ENCODE results near the gene FIGLA. TPM values are rescaled to one million over a fixed set of nuclear protein-coding genes. Genes with fewer than 3 reads are reported as not detected.
A peak's percentile ranks its signal among the peaks of the same experiment; 100 is the strongest.

The FIGLA gene
- not detected for total RNA-seq
- polyA plus RNA-seq = not detected

GRCh38 chr2:70790136-70790828 is at the start of gene FIGLA:
FIGLA (minus strand) TSS chr2:70790643; CDS start chr2:70790638, 5 bp downstream.
- peaks cover 43 to 54% of the 10 kb centered on the region in 2 donors for H3K27me3 Mint-ChIP-seq
- DNase-seq = no peak
- peaks cover 7% of the 10 kb centered on the region for H3K4me1 ChIP-seq (ENCODE audit: insufficient read depth, low read length)
- ChIA-PET CTCF (ENCODE audit: partially characterized antibody) (interaction anchor here (1.1 to 2.5 kb wide), 4 partner anchors 12 to 156 kb away, joined by 3 to 5 read pairs (median 4); no protein-coding TSS in a partner anchor), POLR2A (ENCODE audit: partially characterized antibody) (no interaction called here)
- no peak within 1 kb of the TSS for H3K27ac ChIP-seq (ENCODE audit: low read depth, low read length)
- peak within 1 kb of the TSS in 2 of 7 donors; percentile 23 to 59 for H3K27ac Mint-ChIP-seq
- H3K36me3 ChIP-seq (ENCODE audit: insufficient read depth, low read length) = no peaks in the 10 kb centered on the region
- no peaks in the 10 kb centered on the region for H3K9me3 Mint-ChIP-seq
- intact Hi-C loops (cut with micrococcal nuclease) = no loop called here
- H3K9me3 ChIP-seq (ENCODE audit: control insufficient read depth in 1 of 2, low read length in 2 of 2) = no peaks in the 10 kb centered on the region
- no peaks in the 10 kb centered on the region for H3K36me3 Mint-ChIP-seq
- peak within 1 kb of the TSS in 1 of 2 donors; percentile 23 for H3K4me3 ChIP-seq (ENCODE audit: low read length in 2 of 2)
- H3K27me3 ChIP-seq (ENCODE audit: insufficient read depth, low read length) = peaks cover 40% of the 10 kb centered on the region
- H3K4me1 Mint-ChIP-seq = peaks cover 6 to 14% (median 7%) of the 10 kb centered on the region in 4 donors
- peak within 1 kb of the TSS; percentile 41 to 89 (median 83) for H3K4me3 Mint-ChIP-seq

GRCh38 chr2:70837980-70838925 is 47.8 kb upstream of the FIGLA start:
- H3K4me3 Mint-ChIP-seq = no peak overlapping the region
- peaks cover 8 to 9% of the 10 kb centered on the region in 2 donors for H3K27me3 Mint-ChIP-seq
- CTCF ChIA-PET (ENCODE audit: partially characterized antibody) = no interaction called here
- H3K4me1 ChIP-seq (ENCODE audit: insufficient read depth, low read length) = no peaks in the 10 kb centered on the region
- no peak for DNase-seq
- intact Hi-C loops (cut with micrococcal nuclease) = no loop called here
- no peak overlapping the region for H3K27ac ChIP-seq (ENCODE audit: low read depth, low read length)
- no peak overlapping the region for H3K4me3 ChIP-seq (ENCODE audit: low read length in 2 of 2)
- H3K4me1 Mint-ChIP-seq = no peaks in the 10 kb centered on the region
- H3K36me3 ChIP-seq (ENCODE audit: insufficient read depth, low read length) = no peaks in the 10 kb centered on the region
- peaks cover 0 to 2% (median 0%) of the 10 kb centered on the region in 8 donors for H3K9me3 Mint-ChIP-seq
- no peaks in the 10 kb centered on the region for H3K9me3 ChIP-seq (ENCODE audit: control insufficient read depth in 1 of 2, low read length in 2 of 2)
- no peak overlapping the region for H3K27ac Mint-ChIP-seq
- POLR2A ChIA-PET (ENCODE audit: partially characterized antibody) = no interaction called here
- H3K27me3 ChIP-seq (ENCODE audit: insufficient read depth, low read length) = no peaks in the 10 kb centered on the region
- no peaks in the 10 kb centered on the region for H3K36me3 Mint-ChIP-seq

DNA sequence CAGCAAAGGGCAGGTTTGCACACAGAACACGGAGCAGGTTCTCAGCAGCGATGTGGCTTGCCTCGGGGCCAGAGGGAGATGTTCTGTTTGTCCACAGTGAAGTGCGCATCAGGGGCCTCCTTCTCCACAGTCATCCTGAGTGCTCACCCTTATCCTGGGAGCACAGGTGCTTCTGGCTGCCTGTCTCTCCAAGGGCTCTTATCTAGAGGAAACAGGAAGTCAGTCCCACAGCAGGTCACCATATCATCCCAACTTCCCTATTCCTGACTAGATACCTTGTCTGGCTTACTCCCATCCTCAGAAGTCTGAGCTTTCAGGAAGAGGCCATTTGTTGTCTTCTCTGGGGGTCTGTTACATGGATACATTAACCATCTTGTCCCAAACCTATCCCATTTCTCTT is 45.2 kb upstream of the FIGLA start, which contains the start of gene CD207:
Gene CD207 (minus strand): TSS at position 174 of the 400 bp plus-strand sequence. CDS start 40 bp downstream, at position 134.
- intact Hi-C loops (cut with micrococcal nuclease) = no loop called here
- Mint-ChIP-seq H3K9me3 (peaks cover 0 to 1% (median 0%) of the 10 kb centered on the region in 8 donors), H3K27me3 (peaks cover 2 to 8% of the 10 kb centered on the region in 2 donors), H3K27ac (no peak within 1 kb of the TSS), H3K4me3 (no peak within 1 kb of the TSS), H3K36me3 (no peaks in the 10 kb centered on the region), H3K4me1 (no peaks in the 10 kb centered on the region)
- POLR2A ChIA-PET (ENCODE audit: partially characterized antibody) = no interaction called here
- DNase-seq = no peak
- no peak within 1 kb of the TSS for H3K4me3 ChIP-seq (ENCODE audit: low read length in 2 of 2)
- H3K27me3 ChIP-seq (ENCODE audit: insufficient read depth, low read length) = no peaks in the 10 kb centered on the region
- H3K4me1 ChIP-seq (ENCODE audit: insufficient read depth, low read length) = no peaks in the 10 kb centered on the region
- H3K27ac ChIP-seq (ENCODE audit: low read depth, low read length) = no peak within 1 kb of the TSS
- H3K36me3 ChIP-seq (ENCODE audit: insufficient read depth, low read length) = no peaks in the 10 kb centered on the region
- CTCF ChIA-PET (ENCODE audit: partially characterized antibody) = no interaction called here
- no peaks in the 10 kb centered on the region for H3K9me3 ChIP-seq (ENCODE audit: control insufficient read depth in 1 of 2, low read length in 2 of 2)

GRCh38 chr2:70834881-70835280 is 44.4 kb upstream of the FIGLA start:
- H3K4me3 Mint-ChIP-seq = no peak overlapping the region
- H3K9me3 Mint-ChIP-seq = peaks cover 0 to 1% (median 0%) of the 10 kb centered on the region in 8 donors
- Histone ChIP-seq H3K27me3 (ENCODE audit: insufficient read depth, low read length) (no peaks in the 10 kb centered on the region), H3K4me1 (ENCODE audit: insufficient read depth, low read length) (no peaks in the 10 kb centered on the region), H3K36me3 (ENCODE audit: insufficient read depth, low read length) (no peaks in the 10 kb centered on the region), H3K27ac (ENCODE audit: low read depth, low read length) (no peak overlapping the region), H3K9me3 (ENCODE audit: control insufficient read depth in 1 of 2, low read length in 2 of 2) (no peaks in the 10 kb centered on the region), H3K4me3 (ENCODE audit: low read length in 2 of 2) (no peak overlapping the region)
- H3K27me3 Mint-ChIP-seq = peaks cover 4 to 11% of the 10 kb centered on the region in 2 donors
- H3K4me1 Mint-ChIP-seq = no peaks in the 10 kb centered on the region
- POLR2A ChIA-PET (ENCODE audit: partially characterized antibody) = no interaction called here
- intact Hi-C loops (cut with micrococcal nuclease) = no loop called here
- H3K27ac Mint-ChIP-seq = no peak overlapping the region
- no peak for DNase-seq
- H3K36me3 Mint-ChIP-seq = no peaks in the 10 kb centered on the region
- CTCF ChIA-PET (ENCODE audit: partially characterized antibody) = no interaction called here

DNA sequence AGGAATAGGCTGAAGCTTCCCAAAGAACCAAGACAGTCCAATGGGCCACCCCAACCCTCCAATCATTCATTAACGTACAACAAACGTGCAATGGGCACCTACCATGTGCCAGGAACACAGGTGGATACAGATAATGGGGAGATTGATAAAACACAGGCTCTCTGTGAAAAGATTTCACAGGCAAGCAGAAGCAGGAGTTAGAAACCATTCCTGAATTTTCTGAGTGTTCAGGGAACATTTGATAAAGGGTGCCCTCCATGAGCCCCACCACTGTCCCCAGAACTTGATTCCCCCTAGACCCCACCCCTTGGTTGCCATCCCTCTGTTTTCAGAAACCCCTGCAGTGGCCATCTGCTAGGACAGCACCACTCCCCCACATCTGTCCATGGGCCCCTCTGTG is 43.7 kb upstream of the FIGLA start:
- ChIA-PET CTCF (ENCODE audit: partially characterized antibody) (no interaction called here), POLR2A (ENCODE audit: partially characterized antibody) (no interaction called here)
- H3K36me3 Mint-ChIP-seq = no peaks in the 10 kb centered on the region
- Histone ChIP-seq H3K27me3 (ENCODE audit: insufficient read depth, low read length) (no peaks in the 10 kb centered on the region), H3K4me1 (ENCODE audit: insufficient read depth, low read length) (no peaks in the 10 kb centered on the region), H3K36me3 (ENCODE audit: insufficient read depth, low read length) (no peaks in the 10 kb centered on the region), H3K4me3 (ENCODE audit: low read length in 2 of 2) (no peak overlapping the region), H3K27ac (ENCODE audit: low read depth, low read length) (no peak overlapping the region), H3K9me3 (ENCODE audit: control insufficient read depth in 1 of 2, low read length in 2 of 2) (no peaks in the 10 kb centered on the region)
- no peak for DNase-seq
- H3K9me3 Mint-ChIP-seq = peaks cover 0 to 1% (median 0%) of the 10 kb centered on the region in 8 donors
- no peaks in the 10 kb centered on the region for H3K4me1 Mint-ChIP-seq
- no peak overlapping the region for H3K27ac Mint-ChIP-seq
- peaks cover 4 to 14% of the 10 kb centered on the region in 2 donors for H3K27me3 Mint-ChIP-seq
- no peak overlapping the region for H3K4me3 Mint-ChIP-seq
- intact Hi-C loops (cut with micrococcal nuclease) = no loop called here

DNA sequence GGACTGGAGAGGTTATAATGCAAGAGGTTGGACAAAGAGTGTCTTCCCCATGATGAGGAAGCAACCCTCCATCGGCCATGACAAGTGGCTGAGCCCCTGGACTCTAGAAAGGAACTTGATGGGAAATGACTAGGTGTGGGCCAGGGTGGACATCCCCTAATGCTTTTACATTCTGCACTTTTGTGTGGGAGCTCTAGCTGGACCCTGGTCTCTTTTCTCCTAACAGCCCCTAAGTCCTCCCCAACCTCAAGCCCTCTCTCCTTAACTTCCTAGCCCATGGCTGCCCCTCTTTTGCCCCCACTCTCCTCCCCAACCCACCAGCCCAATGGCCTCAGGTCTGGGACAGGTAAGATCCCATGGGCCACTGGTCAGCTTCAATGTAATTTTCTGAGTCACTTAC is 42.8 kb upstream of the FIGLA start:
- CTCF ChIA-PET (ENCODE audit: partially characterized antibody) = no interaction called here
- Mint-ChIP-seq H3K4me3 (no peak overlapping the region), H3K27ac (no peak overlapping the region), H3K36me3 (no peaks in the 10 kb centered on the region), H3K9me3 (no peaks in the 10 kb centered on the region), H3K27me3 (peaks cover 4 to 13% of the 10 kb centered on the region in 2 donors), H3K4me1 (peaks cover 0 to 1% (median 0%) of the 10 kb centered on the region in 4 donors)
- H3K4me3 ChIP-seq (ENCODE audit: low read length in 2 of 2) = no peak overlapping the region
- H3K27me3 ChIP-seq (ENCODE audit: insufficient read depth, low read length) = no peaks in the 10 kb centered on the region
- POLR2A ChIA-PET (ENCODE audit: partially characterized antibody) = no interaction called here
- H3K27ac ChIP-seq (ENCODE audit: low read depth, low read length) = no peak overlapping the region
- intact Hi-C loops (cut with micrococcal nuclease) = no loop called here
- no peaks in the 10 kb centered on the region for H3K9me3 ChIP-seq (ENCODE audit: control insufficient read depth in 1 of 2, low read length in 2 of 2)
- H3K36me3 ChIP-seq (ENCODE audit: insufficient read depth, low read length) = no peaks in the 10 kb centered on the region
- no peak for DNase-seq
- H3K4me1 ChIP-seq (ENCODE audit: insufficient read depth, low read length) = no peaks in the 10 kb centered on the region

- POLR2A ChIA-PET (ENCODE audit: partially characterized antibody) = no interaction called here
- no peaks in the 10 kb centered on the region for H3K9me3 Mint-ChIP-seq
- no peak overlapping the region for H3K27ac Mint-ChIP-seq
- H3K4me1 ChIP-seq (ENCODE audit: insufficient read depth, low read length) = no peaks in the 10 kb centered on the region
- H3K9me3 ChIP-seq (ENCODE audit: control insufficient read depth in 1 of 2, low read length in 2 of 2) = no peaks in the 10 kb centered on the region
- CTCF ChIA-PET (ENCODE audit: partially characterized antibody) = no interaction called here
- no peaks in the 10 kb centered on the region for H3K36me3 ChIP-seq (ENCODE audit: insufficient read depth, low read length)
- no peaks in the 10 kb centered on the region for H3K36me3 Mint-ChIP-seq
- no peak overlapping the region for H3K27ac ChIP-seq (ENCODE audit: low read depth, low read length)
- H3K27me3 Mint-ChIP-seq = peaks cover 4 to 13% of the 10 kb centered on the region in 2 donors
- intact Hi-C loops (cut with micrococcal nuclease) = no loop called here
- no peak overlapping the region for H3K4me3 Mint-ChIP-seq
- H3K27me3 ChIP-seq (ENCODE audit: insufficient read depth, low read length) = no peaks in the 10 kb centered on the region
- peaks cover 0 to 1% (median under 1%) of the 10 kb centered on the region in 4 donors for H3K4me1 Mint-ChIP-seq
- DNase-seq = no peak
- no peak overlapping the region for H3K4me3 ChIP-seq (ENCODE audit: low read length in 2 of 2)
These were observed 41.9 kb upstream of the FIGLA start for GRCh38 chr2:70832386-70832785.

All from CD4-positive, alpha-beta memory T cell (primary cell).